T-helper 1 cell treated with Interleukin-12 subunit alpha and Interleukin-12 subunit beta and Interleukin-4 antibody, amounts not matched to agents 30 μg/mL and 1 μg/mL, for 36 hours (primary cell): Measurements from ENCODE around the gene LIM2.

Experiments
- H3K27ac Mint-ChIP-seq: one replicate; pipeline ENCODE4 v1.8.0; 2021; ENCODE audit warnings: mild to moderate bottlenecking, mixed read lengths
- H3K27me3 Mint-ChIP-seq: one replicate; pipeline ENCODE4 v1.8.0; 2021; ENCODE audit warnings: low read depth, mixed read lengths
- H3K36me3 Mint-ChIP-seq: one replicate; pipeline ENCODE4 v1.8.0; 2021; ENCODE audit warnings: low read depth, mixed read lengths
- H3K4me1 Mint-ChIP-seq: one replicate; pipeline ENCODE4 v1.8.0; 2021; ENCODE audit warnings: low read depth, mixed read lengths
- H3K4me3 Mint-ChIP-seq: one replicate; pipeline ENCODE4 v1.8.0; 2021; ENCODE audit warnings: mild to moderate bottlenecking, moderate library complexity, mixed read lengths
- H3K9me3 Mint-ChIP-seq: one replicate; pipeline ENCODE4 v1.8.0; 2021; ENCODE audit warnings: mixed read lengths

The LIM2 gene

GRCh38 chr19:51342631-51343569 lies 44.9 kb downstream of the LIM2 start:
- Mint-ChIP-seq H3K4me1 (peaks cover 11% of the 10 kb centered on the region), H3K27me3 (peaks cover 13% of the 10 kb centered on the region), H3K27ac (no peak overlapping the region), H3K4me3 (peak overlapping the region; percentile 35), H3K9me3 (no peaks in the 10 kb centered on the region), H3K36me3 (peaks cover 10% of the 10 kb centered on the region)

- Mint-ChIP-seq H3K9me3 (no peaks in the 10 kb centered on the region), H3K4me1 (peaks cover 11% of the 10 kb centered on the region), H3K36me3 (peaks cover 7% of the 10 kb centered on the region), H3K27ac (peak within 1 kb of the TSS; percentile 76), H3K4me3 (peak within 1 kb of the TSS; percentile 60), H3K27me3 (peaks cover 13% of the 10 kb centered on the region)
Measured at GRCh38 chr19:51341976-51342580, 45.7 kb downstream of the LIM2 start, which contains the start of gene VSIG10L. TSS of gene VSIG10L (minus strand) at chr19:51342139. CDS start at chr19:51342124, 15 bp downstream.

- H3K36me3 Mint-ChIP-seq: peaks cover 4% of the 10 kb centered on the region
- peaks cover 13% of the 10 kb centered on the region for H3K27me3 Mint-ChIP-seq
- H3K4me1 Mint-ChIP-seq: peaks cover 11% of the 10 kb centered on the region
- peak overlapping the region; percentile 76 for H3K27ac Mint-ChIP-seq
- H3K9me3 Mint-ChIP-seq: no peaks in the 10 kb centered on the region
- peak overlapping the region; percentile 60 for H3K4me3 Mint-ChIP-seq
Measured at GRCh38 chr19:51341066-51341465, 46.7 kb downstream of the LIM2 start.

GRCh38 chr19:51339687-51340656 lies 47.8 kb downstream of the LIM2 start:
- Mint-ChIP-seq H3K27ac (peak overlapping the region; percentile 89), H3K9me3 (no peaks in the 10 kb centered on the region), H3K4me1 (peaks cover 11% of the 10 kb centered on the region), H3K4me3 (peak overlapping the region; percentile 97), H3K27me3 (peaks cover 19% of the 10 kb centered on the region), H3K36me3 (peaks cover 3% of the 10 kb centered on the region)

- Mint-ChIP-seq H3K36me3 (no peaks in the 10 kb centered on the region), H3K27ac (peak overlapping the region; percentile 89), H3K4me1 (peaks cover 11% of the 10 kb centered on the region), H3K9me3 (no peaks in the 10 kb centered on the region), H3K4me3 (peak overlapping the region; percentile 97), H3K27me3 (peaks cover 19% of the 10 kb centered on the region)
Measured at GRCh38 chr19:51339313-51339686, 48.5 kb downstream of the LIM2 start.

- H3K4me3 Mint-ChIP-seq: peak overlapping the region; percentile 97
- peak overlapping the region; percentile 89 for H3K27ac Mint-ChIP-seq
- peaks cover 19% of the 10 kb centered on the region for H3K27me3 Mint-ChIP-seq
- H3K36me3 Mint-ChIP-seq: no peaks in the 10 kb centered on the region
- no peaks in the 10 kb centered on the region for H3K9me3 Mint-ChIP-seq
- H3K4me1 Mint-ChIP-seq: peaks cover 11% of the 10 kb centered on the region
Measured at GRCh38 chr19:51338563-51339312, 49.0 kb downstream of the LIM2 start.

GRCh38 chr19:51337861-51338562 lies 49.8 kb downstream of the LIM2 start:
- Mint-ChIP-seq H3K27me3 (peaks cover 17% of the 10 kb centered on the region), H3K4me1 (peaks cover 11% of the 10 kb centered on the region), H3K27ac (peak overlapping the region; percentile 26), H3K4me3 (peak overlapping the region; percentile 97), H3K36me3 (no peaks in the 10 kb centered on the region), H3K9me3 (no peaks in the 10 kb centered on the region)

- peaks cover 16% of the 10 kb centered on the region for H3K27me3 Mint-ChIP-seq
- no peak overlapping the region for H3K27ac Mint-ChIP-seq
- no peaks in the 10 kb centered on the region for H3K9me3 Mint-ChIP-seq
- no peaks in the 10 kb centered on the region for H3K36me3 Mint-ChIP-seq
- H3K4me1 Mint-ChIP-seq: peaks cover 11% of the 10 kb centered on the region
- no peak overlapping the region for H3K4me3 Mint-ChIP-seq
Measured at GRCh38 chr19:51337141-51337860, 50.5 kb downstream of the LIM2 start.

- no peak overlapping the region for H3K27ac Mint-ChIP-seq
- peaks cover 10% of the 10 kb centered on the region for H3K27me3 Mint-ChIP-seq
- H3K4me3 Mint-ChIP-seq: no peak overlapping the region
- no peaks in the 10 kb centered on the region for H3K9me3 Mint-ChIP-seq
- H3K36me3 Mint-ChIP-seq: no peaks in the 10 kb centered on the region
- peaks cover 4% of the 10 kb centered on the region for H3K4me1 Mint-ChIP-seq
Measured at GRCh38 chr19:51333836-51334460, 53.8 kb downstream of the LIM2 start.

GRCh38 chr19:51331716-51332115 lies 56.1 kb downstream of the LIM2 start:
- Mint-ChIP-seq H3K36me3 (no peaks in the 10 kb centered on the region), H3K27ac (no peak overlapping the region), H3K4me3 (no peak overlapping the region), H3K9me3 (no peaks in the 10 kb centered on the region), H3K4me1 (peaks cover 4% of the 10 kb centered on the region), H3K27me3 (peaks cover 27% of the 10 kb centered on the region)

GRCh38 chr19:51331193-51331592 lies 56.6 kb downstream of the LIM2 start:
- no peaks in the 10 kb centered on the region for H3K36me3 Mint-ChIP-seq
- peaks cover 4% of the 10 kb centered on the region for H3K4me1 Mint-ChIP-seq
- H3K9me3 Mint-ChIP-seq: no peaks in the 10 kb centered on the region
- no peak overlapping the region for H3K4me3 Mint-ChIP-seq
- peaks cover 32% of the 10 kb centered on the region for H3K27me3 Mint-ChIP-seq
- H3K27ac Mint-ChIP-seq: no peak overlapping the region

GRCh38 chr19:51330366-51330765 lies 57.4 kb downstream of the LIM2 start:
- H3K36me3 Mint-ChIP-seq: no peaks in the 10 kb centered on the region
- peaks cover 9% of the 10 kb centered on the region for H3K4me1 Mint-ChIP-seq
- H3K27me3 Mint-ChIP-seq: peaks cover 39% of the 10 kb centered on the region
- H3K4me3 Mint-ChIP-seq: no peak overlapping the region
- H3K9me3 Mint-ChIP-seq: no peaks in the 10 kb centered on the region
- no peak overlapping the region for H3K27ac Mint-ChIP-seq
